Activated B cell treated with CpG ODN at 0.5 μM for 24 hours (primary cell): ENCODE results near the gene CUEDC1. TPM values are rescaled to one million over a fixed set of nuclear protein-coding genes. Genes with fewer than 3 reads are reported as not detected.

ENCODE experiments used
- ATAC-seq: fragments of 200-7000 bp; cut with Tn5 transposase; one replicate; pipeline ENCODE4 v1.10.0; 2021; ENCODE audit warnings: low read depth, mild to moderate bottlenecking, moderate library complexity
- CTCF ChIA-PET: fragments of 350-600 bp; sonication (Branson Sonifier 250); formaldehyde crosslinking; loops from one replicate; lab custom pipeline; 2021; ENCODE audit warnings: antibody characterized with exemption; lab: Charles Lee
- POLR2A ChIA-PET: fragments of 350-600 bp; sonication (Branson Sonifier 250); formaldehyde crosslinking; loops from one replicate; lab custom pipeline; 2021; ENCODE audit warnings: antibody characterized with exemption; lab: Charles Lee
- DNase-seq: peaks from one replicate; pipeline ENCODE4 v3.0.0; 2022
- H3K27ac Mint-ChIP-seq: one replicate; pipeline ENCODE4 v1.8.0; 2020; ENCODE audit warnings: mixed read lengths
- H3K27me3 Mint-ChIP-seq: one replicate; pipeline ENCODE4 v1.8.0; 2021; ENCODE audit warnings: mixed read lengths
- H3K36me3 Mint-ChIP-seq: one replicate; pipeline ENCODE4 v1.8.0; 2021; ENCODE audit warnings: low read depth, mixed read lengths
- H3K4me1 Mint-ChIP-seq: one replicate; pipeline ENCODE4 v1.8.0; 2021; ENCODE audit warnings: mixed read lengths
- H3K4me3 Mint-ChIP-seq: one replicate; pipeline ENCODE4 v1.8.0; 2020; ENCODE audit warnings: mild to moderate bottlenecking, mixed read lengths
- H3K9me3 Mint-ChIP-seq: one replicate; pipeline ENCODE4 v1.8.0; 2020; ENCODE audit warnings: mixed read lengths
- intact Hi-C: fragments of 100-400 bp; cut with micrococcal nuclease; formaldehyde crosslinking; loops from one replicate; pipeline ENCODE4 v1.15.1; 2024
- total RNA-seq: library from RNA; stranded (reverse); gene quantifications from 2 replicates; pipeline ENCODE4 v1.2.3, GENCODE V29; 2022
- TF ChIP-seq, protein P1 (sequence below): fragments of 200-600 bp; IDR thresholded peaks from one replicate; pipeline ENCODE4 v1.8.0; 2022; ENCODE audit warnings: antibody characterized with exemption, mild to moderate bottlenecking

The CUEDC1 gene
- total RNA-seq, 1 donor from 2014 or later: not detected

DNA sequence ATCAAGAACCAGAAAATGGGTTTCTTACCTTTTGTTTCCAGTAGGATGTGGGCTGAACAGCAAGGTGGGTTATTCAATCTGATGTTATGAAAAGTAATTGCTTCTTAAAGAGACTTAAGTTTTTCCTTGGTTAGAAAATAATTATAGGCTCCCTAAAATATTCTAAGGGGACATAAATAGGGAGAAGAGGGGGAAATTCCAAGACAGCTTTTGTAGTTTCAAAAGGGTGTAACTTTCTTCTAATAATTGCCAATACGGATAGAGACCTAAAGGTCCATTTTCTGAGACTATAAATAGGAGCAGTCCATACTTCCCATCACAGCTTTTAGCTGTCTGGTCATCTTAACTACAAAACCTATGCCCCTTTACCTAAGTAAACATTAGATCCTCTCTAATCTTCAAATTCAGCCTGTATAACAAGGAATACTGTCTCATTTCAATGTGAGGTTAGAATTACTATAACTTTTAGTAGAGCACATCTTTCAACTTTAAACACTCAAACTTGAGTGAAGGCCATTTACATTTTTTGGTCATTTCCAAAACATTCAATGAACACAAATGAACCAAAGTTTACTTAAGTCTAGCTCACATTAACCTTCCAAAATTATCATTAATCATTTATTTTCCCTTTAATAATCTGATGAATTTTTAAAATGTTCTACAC lies 46.4 kb upstream of the CUEDC1 start:
- peaks cover 74% of the 10 kb centered on the region for H3K36me3 Mint-ChIP-seq
- TF ChIP-seq, protein P1, sequence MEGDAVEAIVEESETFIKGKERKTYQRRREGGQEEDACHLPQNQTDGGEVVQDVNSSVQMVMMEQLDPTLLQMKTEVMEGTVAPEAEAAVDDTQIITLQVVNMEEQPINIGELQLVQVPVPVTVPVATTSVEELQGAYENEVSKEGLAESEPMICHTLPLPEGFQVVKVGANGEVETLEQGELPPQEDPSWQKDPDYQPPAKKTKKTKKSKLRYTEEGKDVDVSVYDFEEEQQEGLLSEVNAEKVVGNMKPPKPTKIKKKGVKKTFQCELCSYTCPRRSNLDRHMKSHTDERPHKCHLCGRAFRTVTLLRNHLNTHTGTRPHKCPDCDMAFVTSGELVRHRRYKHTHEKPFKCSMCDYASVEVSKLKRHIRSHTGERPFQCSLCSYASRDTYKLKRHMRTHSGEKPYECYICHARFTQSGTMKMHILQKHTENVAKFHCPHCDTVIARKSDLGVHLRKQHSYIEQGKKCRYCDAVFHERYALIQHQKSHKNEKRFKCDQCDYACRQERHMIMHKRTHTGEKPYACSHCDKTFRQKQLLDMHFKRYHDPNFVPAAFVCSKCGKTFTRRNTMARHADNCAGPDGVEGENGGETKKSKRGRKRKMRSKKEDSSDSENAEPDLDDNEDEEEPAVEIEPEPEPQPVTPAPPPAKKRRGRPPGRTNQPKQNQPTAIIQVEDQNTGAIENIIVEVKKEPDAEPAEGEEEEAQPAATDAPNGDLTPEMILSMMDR: no peak
- no peaks in the 10 kb centered on the region for H3K27me3 Mint-ChIP-seq
- DNase-seq: no peak
- ATAC-seq: no peak
- POLR2A ChIA-PET: interaction anchor here (0.6 to 2.0 kb wide), 2 partner anchors 13 to 105 kb away, joined by 3 to 5 read pairs; partner anchors contain the start of gene VEZF1
- H3K9me3 Mint-ChIP-seq: no peaks in the 10 kb centered on the region
- CTCF ChIA-PET: interaction anchor here (9.2 to 11.4 kb wide), 2 partner anchors 110 to 143 kb away, joined by 112 to 242 read pairs; no protein-coding TSS in a partner anchor
- H3K27ac Mint-ChIP-seq: peak overlapping the region; percentile 24
- peaks cover 54% of the 10 kb centered on the region for H3K4me1 Mint-ChIP-seq
- intact Hi-C loops: loop anchor here (10.0 kb wide), 2 partner anchors 377 to 1027 kb away; partner anchors contain the start of gene SCPEP1
- H3K4me3 Mint-ChIP-seq: no peak overlapping the region

- Mint-ChIP-seq H3K9me3 (no peaks in the 10 kb centered on the region), H3K4me1 (peaks cover 45% of the 10 kb centered on the region), H3K27ac (no peak overlapping the region), H3K27me3 (no peaks in the 10 kb centered on the region), H3K36me3 (peaks cover 54% of the 10 kb centered on the region), H3K4me3 (no peak overlapping the region)
- ChIA-PET POLR2A (interaction anchor here (0.5 to 4.2 kb wide), 8 partner anchors 7 to 150 kb away, joined by 3 to 32 read pairs (median 6); partner anchors contain the start of genes CUEDC1, MRPS23, SRSF1 and VEZF1), CTCF (interaction anchor here (0.7 to 11.4 kb wide), 31 partner anchors 7 to 870 kb away, joined by 3 to 242 read pairs (median 6); partner anchors contain the start of genes CUEDC1, DYNLL2, MRPS23 and SRSF1)
- DNase-seq (no peak), ATAC-seq (peak; percentile 60)
- TF ChIP-seq, protein P1: peak; percentile 54
- intact Hi-C loops: loop anchor here (1.0 to 10.0 kb wide), 9 partner anchors 8 to 1025 kb away; partner anchors contain the start of genes MRPS23, SCPEP1 and SRSF1
Measured at GRCh38 chr17:57999496-58000017, 44.3 kb upstream of the CUEDC1 start.

- no peak overlapping the region for H3K27ac Mint-ChIP-seq
- ATAC-seq (no peak), DNase-seq (no peak)
- H3K36me3 Mint-ChIP-seq: peaks cover 49% of the 10 kb centered on the region
- peaks cover 45% of the 10 kb centered on the region for H3K4me1 Mint-ChIP-seq
- no peaks in the 10 kb centered on the region for H3K9me3 Mint-ChIP-seq
- H3K27me3 Mint-ChIP-seq: no peaks in the 10 kb centered on the region
- no peak overlapping the region for H3K4me3 Mint-ChIP-seq
- ChIA-PET POLR2A (interaction anchor here (0.5 to 4.2 kb wide), 8 partner anchors 8 to 149 kb away, joined by 3 to 32 read pairs (median 6); partner anchors contain the start of genes CUEDC1, MRPS23, SRSF1 and VEZF1), CTCF (interaction anchor here (0.7 to 11.4 kb wide), 31 partner anchors 8 to 869 kb away, joined by 3 to 242 read pairs (median 6); partner anchors contain the start of genes CUEDC1, DYNLL2, MRPS23 and SRSF1)
- intact Hi-C loops: loop anchor here (1.0 to 2.0 kb wide), 7 partner anchors 8 to 868 kb away; partner anchors contain the start of genes MRPS23 and SRSF1
- TF ChIP-seq, protein P1: no peak
Measured at GRCh38 chr17:57999010-57999495, 43.8 kb upstream of the CUEDC1 start.

GRCh38 chr17:57997085-57997809 lies 42.0 kb upstream of the CUEDC1 start:
- Mint-ChIP-seq H3K9me3 (no peaks in the 10 kb centered on the region), H3K4me3 (no peak overlapping the region), H3K27me3 (no peaks in the 10 kb centered on the region), H3K36me3 (peaks cover 32% of the 10 kb centered on the region), H3K4me1 (peaks cover 46% of the 10 kb centered on the region), H3K27ac (no peak overlapping the region)
- POLR2A ChIA-PET: interaction anchor here (0.8 to 4.2 kb wide), 6 partner anchors 8 to 331 kb away, joined by 3 to 32 read pairs (median 4); partner anchors contain the start of genes SRSF1, TSPOAP1 and VEZF1
- CTCF ChIA-PET: interaction anchor here (0.9 to 11.4 kb wide), 11 partner anchors 9 to 139 kb away, joined by 3 to 242 read pairs (median 6); partner anchors contain the start of genes SRSF1 and VEZF1
- ATAC-seq (no peak), DNase-seq (no peak)
- TF ChIP-seq, protein P1: no peak
- intact Hi-C loops: no loop called here
